Activated naive CD8-positive, alpha-beta T cell treated with anti-CD3 and anti-CD28 coated beads for 36 hours (primary cell): ENCODE measurements around the gene NEIL1. TPM values are rescaled to one million over a fixed set of nuclear protein-coding genes. Genes with fewer than 3 reads are reported as not detected.
"Not testable (repeated sequence)": the region's sequence is repeated elsewhere in the genome, so short reads cannot be mapped to it uniquely, and the experiment has no call there.

Experiments used
- DNase-seq: peaks from one replicate; pipeline ENCODE4 v3.0.0; 2021
- H3K27ac Mint-ChIP-seq: one replicate; pipeline ENCODE4 v1.8.0; 2022; ENCODE audit warnings: mild to moderate bottlenecking, moderate library complexity, mixed read lengths
- H3K27me3 Mint-ChIP-seq: one replicate; pipeline ENCODE4 v1.8.0; 2022; ENCODE audit warnings: mild to moderate bottlenecking, mixed read lengths
- H3K36me3 Mint-ChIP-seq: one replicate; pipeline ENCODE4 v1.8.0; 2021; ENCODE audit warnings: mild to moderate bottlenecking, mixed read lengths
- H3K4me1 Mint-ChIP-seq: one replicate; pipeline ENCODE4 v1.8.0; 2021; ENCODE audit warnings: mixed read lengths
- H3K4me3 Mint-ChIP-seq: one replicate; pipeline ENCODE4 v1.8.0; 2022; ENCODE audit warnings: mild to moderate bottlenecking, moderate library complexity, mixed read lengths
- H3K9me3 Mint-ChIP-seq: one replicate; pipeline ENCODE4 v1.8.0; 2022; ENCODE audit warnings: mixed read lengths
- total RNA-seq, 2 experiments: library from RNA; stranded (reverse); gene quantifications; one replicate each; pipeline ENCODE4 v1.2.3, GENCODE V29; 2021

The NEIL1 gene
- total RNA-seq, 2 experiments from 2014 or later = 5.4 to 7.3 TPM

GRCh38 chr15:75325922-75326321, 20.9 kb upstream of the NEIL1 start:
- Mint-ChIP-seq H3K4me1 (no peaks in the 10 kb centered on the region), H3K4me3 (no peak overlapping the region), H3K27ac (no peak overlapping the region), H3K9me3 (no peaks in the 10 kb centered on the region), H3K27me3 (no peaks in the 10 kb centered on the region), H3K36me3 (no peaks in the 10 kb centered on the region)
- DNase-seq = no peak

GRCh38 chr15:75327005-75327404, 19.8 kb upstream of the NEIL1 start:
- Mint-ChIP-seq H3K27me3 (no peaks in the 10 kb centered on the region), H3K36me3 (no peaks in the 10 kb centered on the region), H3K4me3 (no peak overlapping the region), H3K9me3 (no peaks in the 10 kb centered on the region), H3K4me1 (no peaks in the 10 kb centered on the region), H3K27ac (no peak overlapping the region)
- DNase-seq = no peak

- Mint-ChIP-seq H3K4me1 (no peaks in the 10 kb centered on the region), H3K9me3 (no peaks in the 10 kb centered on the region), H3K4me3 (no peak overlapping the region), H3K27me3 (no peaks in the 10 kb centered on the region), H3K36me3 (no peaks in the 10 kb centered on the region), H3K27ac (no peak overlapping the region)
- DNase-seq = no peak
Observed at GRCh38 chr15:75327491-75327890, 19.3 kb upstream of the NEIL1 start.

- H3K9me3 Mint-ChIP-seq = no peaks in the 10 kb centered on the region
- DNase-seq = no peak
- H3K4me3 Mint-ChIP-seq = no peak overlapping the region
- no peak overlapping the region for H3K27ac Mint-ChIP-seq
- H3K27me3 Mint-ChIP-seq = no peaks in the 10 kb centered on the region
- H3K36me3 Mint-ChIP-seq = no peaks in the 10 kb centered on the region
- H3K4me1 Mint-ChIP-seq = no peaks in the 10 kb centered on the region
Observed at GRCh38 chr15:75328493-75329314, 18.1 kb upstream of the NEIL1 start.

GRCh38 chr15:75329571-75329970, 17.3 kb upstream of the NEIL1 start:
- H3K4me3 Mint-ChIP-seq = no peak overlapping the region
- no peak overlapping the region for H3K27ac Mint-ChIP-seq
- DNase-seq = no peak
- no peaks in the 10 kb centered on the region for H3K9me3 Mint-ChIP-seq
- no peaks in the 10 kb centered on the region for H3K4me1 Mint-ChIP-seq
- H3K27me3 Mint-ChIP-seq = no peaks in the 10 kb centered on the region
- no peaks in the 10 kb centered on the region for H3K36me3 Mint-ChIP-seq

GRCh38 chr15:75332093-75332492, 14.7 kb upstream of the NEIL1 start:
- H3K36me3 Mint-ChIP-seq, H3K27me3 Mint-ChIP-seq, H3K9me3 Mint-ChIP-seq, DNase-seq, H3K4me3 Mint-ChIP-seq, H3K27ac Mint-ChIP-seq: not testable (repeated sequence)
- H3K4me1 Mint-ChIP-seq = peaks cover 14% of the 10 kb centered on the region

GRCh38 chr15:75333654-75334419, 13.0 kb upstream of the NEIL1 start:
- not testable (repeated sequence) for H3K27ac Mint-ChIP-seq, H3K9me3 Mint-ChIP-seq, H3K4me3 Mint-ChIP-seq, H3K27me3 Mint-ChIP-seq, H3K36me3 Mint-ChIP-seq, DNase-seq
- H3K4me1 Mint-ChIP-seq = peaks cover 14% of the 10 kb centered on the region

GRCh38 chr15:75335313-75335704, 11.5 kb upstream of the NEIL1 start:
- peak overlapping the region; percentile 95 for H3K4me3 Mint-ChIP-seq
- H3K4me1 Mint-ChIP-seq = peaks cover 14% of the 10 kb centered on the region
- H3K9me3 Mint-ChIP-seq = no peaks in the 10 kb centered on the region
- H3K27me3 Mint-ChIP-seq = no peaks in the 10 kb centered on the region
- no peak for DNase-seq
- H3K36me3 Mint-ChIP-seq = peaks cover 7% of the 10 kb centered on the region
- peak overlapping the region; percentile 90 for H3K27ac Mint-ChIP-seq

GRCh38 chr15:75335705-75336355, 11.0 kb upstream of the NEIL1 start, which contains the start of gene COMMD4:
Gene COMMD4 (plus strand): TSS chr15:75336063. CDS start chr15:75336090, 27 bp downstream.
- H3K4me3 Mint-ChIP-seq = peak within 1 kb of the TSS; percentile 95
- H3K27me3 Mint-ChIP-seq = no peaks in the 10 kb centered on the region

GRCh38 chr15:75338661-75339240, 8.1 kb upstream of the NEIL1 start:
- H3K36me3 Mint-ChIP-seq = peaks cover 7% of the 10 kb centered on the region
- no peak overlapping the region for H3K27ac Mint-ChIP-seq
- no peaks in the 10 kb centered on the region for H3K27me3 Mint-ChIP-seq
- H3K4me3 Mint-ChIP-seq = no peak overlapping the region
- DNase-seq = no peak
- no peaks in the 10 kb centered on the region for H3K9me3 Mint-ChIP-seq
- peaks cover 14% of the 10 kb centered on the region for H3K4me1 Mint-ChIP-seq

More at GRCh38 chr15:75335705-75336355, 11.0 kb upstream of the NEIL1 start, which contains the start of gene COMMD4:
- H3K27ac Mint-ChIP-seq = peak within 1 kb of the TSS; percentile 90
- peak; percentile 87 for DNase-seq
- H3K36me3 Mint-ChIP-seq = peaks cover 7% of the 10 kb centered on the region
- H3K4me1 Mint-ChIP-seq = peaks cover 14% of the 10 kb centered on the region
- H3K9me3 Mint-ChIP-seq = no peaks in the 10 kb centered on the region

GRCh38 chr15:75339531-75340240, 7.2 kb upstream of the NEIL1 start:
- DNase-seq = no peak
- Mint-ChIP-seq H3K9me3 (no peaks in the 10 kb centered on the region), H3K27ac (no peak overlapping the region), H3K4me1 (peaks cover 14% of the 10 kb centered on the region), H3K36me3 (peaks cover 7% of the 10 kb centered on the region), H3K4me3 (no peak overlapping the region), H3K27me3 (no peaks in the 10 kb centered on the region)

GRCh38 chr15:75342221-75342620, 4.6 kb upstream of the NEIL1 start:
- DNase-seq = no peak
- Mint-ChIP-seq H3K9me3 (no peaks in the 10 kb centered on the region), H3K36me3 (peaks cover 4% of the 10 kb centered on the region), H3K4me1 (peaks cover 6% of the 10 kb centered on the region), H3K27ac (no peak overlapping the region), H3K27me3 (peaks cover 4% of the 10 kb centered on the region), H3K4me3 (no peak overlapping the region)

- not testable (repeated sequence) for DNase-seq, H3K27me3 Mint-ChIP-seq, H3K4me1 Mint-ChIP-seq, H3K27ac Mint-ChIP-seq, H3K4me3 Mint-ChIP-seq, H3K9me3 Mint-ChIP-seq
- peaks cover 10% of the 10 kb centered on the region for H3K36me3 Mint-ChIP-seq
Observed at GRCh38 chr15:75343953-75344352, 2.9 kb upstream of the NEIL1 start.

- Mint-ChIP-seq H3K36me3 (peaks cover 28% of the 10 kb centered on the region), H3K27me3 (peaks cover 4% of the 10 kb centered on the region), H3K27ac (peak overlapping the region; percentile 46), H3K4me1 (peaks cover 30% of the 10 kb centered on the region), H3K9me3 (peaks cover 11% of the 10 kb centered on the region), H3K4me3 (peak overlapping the region; percentile 81)
- peak; percentile 62 for DNase-seq
Observed at GRCh38 chr15:75347222-75348033, 589 bp downstream of the NEIL1 start.
